ENCODE measurements around the gene CAGE1. TPM values are rescaled to one million over a fixed set of nuclear protein-coding genes. Genes with fewer than 3 reads are reported as not detected.

CAGE1 gene
- total RNA-seq, 1 donor from 2014 or later, result 0.09 TPM

- DNase-seq (ENCODE audit: low spot score in 2 of 2, unreplicated experiment in 2 of 2), result no peak
- Mint-ChIP-seq H3K27ac (no peak overlapping the region), H3K9me3 (no peaks in the 10 kb centered on the region), H3K4me3 (peak overlapping the region; percentile 86), H3K36me3 (peaks cover 11% of the 10 kb centered on the region), H3K4me1 (peaks cover 34% of the 10 kb centered on the region), H3K27me3 (ENCODE audit: low read depth) (no peaks in the 10 kb centered on the region)
- TF ChIP-seq CTCF (IDR thresholded peaks at IDR 0.05; ENCODE audit: unreplicated experiment), result no peak
Observed at GRCh38 chr6:7391151-7391550, 1.6 kb upstream of the CAGE1 start.

- peaks cover 34% of the 10 kb centered on the region for H3K4me1 Mint-ChIP-seq
- H3K27me3 Mint-ChIP-seq (ENCODE audit: low read depth), result no peaks in the 10 kb centered on the region
- DNase-seq (ENCODE audit: low spot score in 2 of 2, unreplicated experiment in 2 of 2), result no peak
- H3K36me3 Mint-ChIP-seq, result peaks cover 7% of the 10 kb centered on the region
- H3K27ac Mint-ChIP-seq, result peak overlapping the region; percentile 99
- no peaks in the 10 kb centered on the region for H3K9me3 Mint-ChIP-seq
- no peak for TF ChIP-seq CTCF (IDR thresholded peaks at IDR 0.05; ENCODE audit: unreplicated experiment)
- peak overlapping the region; percentile 86 for H3K4me3 Mint-ChIP-seq
Observed at GRCh38 chr6:7390226-7390878, 810 bp upstream of the CAGE1 start.

- no peak for TF ChIP-seq CTCF (IDR thresholded peaks at IDR 0.05; ENCODE audit: unreplicated experiment)
- no peak for DNase-seq (ENCODE audit: low spot score in 2 of 2, unreplicated experiment in 2 of 2)
- H3K36me3 Mint-ChIP-seq, result no peaks in the 10 kb centered on the region
- H3K9me3 Mint-ChIP-seq, result no peaks in the 10 kb centered on the region
- H3K27me3 Mint-ChIP-seq (ENCODE audit: low read depth), result no peaks in the 10 kb centered on the region
- peaks cover 34% of the 10 kb centered on the region for H3K4me1 Mint-ChIP-seq
- peak overlapping the region; percentile 86 for H3K4me3 Mint-ChIP-seq
- H3K27ac Mint-ChIP-seq, result peak overlapping the region; percentile 99
Observed at GRCh38 chr6:7389162-7389450, 436 bp downstream of the CAGE1 start.

- H3K27me3 Mint-ChIP-seq (ENCODE audit: low read depth), result no peaks in the 10 kb centered on the region
- DNase-seq (ENCODE audit: low spot score in 2 of 2, unreplicated experiment in 2 of 2), result no peak
- TF ChIP-seq CTCF (IDR thresholded peaks at IDR 0.05; ENCODE audit: unreplicated experiment), result no peak
- no peaks in the 10 kb centered on the region for H3K4me1 Mint-ChIP-seq
- H3K27ac Mint-ChIP-seq, result no peak overlapping the region
- H3K9me3 Mint-ChIP-seq, result no peaks in the 10 kb centered on the region
- no peaks in the 10 kb centered on the region for H3K36me3 Mint-ChIP-seq
- H3K4me3 Mint-ChIP-seq, result no peak overlapping the region
Observed at GRCh38 chr6:7381092-7381491, 8.4 kb downstream of the CAGE1 start.

- no peaks in the 10 kb centered on the region for H3K9me3 Mint-ChIP-seq
- H3K27ac Mint-ChIP-seq, result no peak overlapping the region
- no peak overlapping the region for H3K4me3 Mint-ChIP-seq
- no peaks in the 10 kb centered on the region for H3K4me1 Mint-ChIP-seq
- no peak for DNase-seq (ENCODE audit: low spot score in 2 of 2, unreplicated experiment in 2 of 2)
- no peaks in the 10 kb centered on the region for H3K27me3 Mint-ChIP-seq (ENCODE audit: low read depth)
- no peaks in the 10 kb centered on the region for H3K36me3 Mint-ChIP-seq
- TF ChIP-seq CTCF (IDR thresholded peaks at IDR 0.05; ENCODE audit: unreplicated experiment), result no peak
Observed at GRCh38 chr6:7378740-7379139, 10.8 kb downstream of the CAGE1 start.

- H3K27ac Mint-ChIP-seq, result no peak overlapping the region
- no peak overlapping the region for H3K4me3 Mint-ChIP-seq
- no peak for TF ChIP-seq CTCF (IDR thresholded peaks at IDR 0.05; ENCODE audit: unreplicated experiment)
- H3K36me3 Mint-ChIP-seq, result no peaks in the 10 kb centered on the region
- no peaks in the 10 kb centered on the region for H3K27me3 Mint-ChIP-seq (ENCODE audit: low read depth)
- DNase-seq (ENCODE audit: low spot score in 2 of 2, unreplicated experiment in 2 of 2), result no peak
- H3K9me3 Mint-ChIP-seq, result no peaks in the 10 kb centered on the region
- H3K4me1 Mint-ChIP-seq, result no peaks in the 10 kb centered on the region
Observed at GRCh38 chr6:7377961-7378360, 11.6 kb downstream of the CAGE1 start.

Data from mesothelial cell of epicardium (in vitro differentiated cells).